Lower leg skin (tissue), 3 donors: ENCODE data around the gene HS6ST3.

Source experiments
- POLR2A ChIP-seq, 2 donors: fragments of 450-650 bp; IDR thresholded peaks; one replicate each; pipeline ENCODE4 v1.6.1; 2016 to 2017; ENCODE audit warnings: antibody characterized with exemption in 2 of 2, mild to moderate bottlenecking in 1 of 2, moderate library complexity in 1 of 2
- TF ChIP-seq, protein P1 (sequence below), 3 donors: fragments of 450-650 bp; IDR thresholded peaks; one replicate each; pipeline ENCODE4 v1.5.1; 2016; ENCODE audit warnings: antibody characterized with exemption in 3 of 3, mild to moderate bottlenecking in 3 of 3, moderate library complexity in 2 of 3

DNA sequence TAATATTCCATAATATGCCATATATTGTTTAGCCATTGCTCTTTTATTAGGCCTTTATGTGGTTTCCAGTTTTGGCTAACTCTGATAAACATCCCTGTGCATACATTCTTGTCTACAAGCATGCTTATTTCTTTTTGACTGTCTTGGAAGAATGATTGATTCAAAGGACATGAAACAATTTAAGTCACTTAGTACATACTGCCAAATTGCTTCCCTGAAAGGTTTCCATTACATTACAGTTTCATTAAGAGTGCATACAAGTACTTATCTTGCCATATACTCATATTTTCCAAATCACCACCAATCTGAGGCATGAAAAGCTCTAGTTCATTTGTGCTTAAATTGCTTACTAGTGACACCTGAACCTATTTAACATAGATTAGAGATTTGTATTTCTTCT is 790.5 kb downstream of the HS6ST3 start:
- TF ChIP-seq, protein P1, sequence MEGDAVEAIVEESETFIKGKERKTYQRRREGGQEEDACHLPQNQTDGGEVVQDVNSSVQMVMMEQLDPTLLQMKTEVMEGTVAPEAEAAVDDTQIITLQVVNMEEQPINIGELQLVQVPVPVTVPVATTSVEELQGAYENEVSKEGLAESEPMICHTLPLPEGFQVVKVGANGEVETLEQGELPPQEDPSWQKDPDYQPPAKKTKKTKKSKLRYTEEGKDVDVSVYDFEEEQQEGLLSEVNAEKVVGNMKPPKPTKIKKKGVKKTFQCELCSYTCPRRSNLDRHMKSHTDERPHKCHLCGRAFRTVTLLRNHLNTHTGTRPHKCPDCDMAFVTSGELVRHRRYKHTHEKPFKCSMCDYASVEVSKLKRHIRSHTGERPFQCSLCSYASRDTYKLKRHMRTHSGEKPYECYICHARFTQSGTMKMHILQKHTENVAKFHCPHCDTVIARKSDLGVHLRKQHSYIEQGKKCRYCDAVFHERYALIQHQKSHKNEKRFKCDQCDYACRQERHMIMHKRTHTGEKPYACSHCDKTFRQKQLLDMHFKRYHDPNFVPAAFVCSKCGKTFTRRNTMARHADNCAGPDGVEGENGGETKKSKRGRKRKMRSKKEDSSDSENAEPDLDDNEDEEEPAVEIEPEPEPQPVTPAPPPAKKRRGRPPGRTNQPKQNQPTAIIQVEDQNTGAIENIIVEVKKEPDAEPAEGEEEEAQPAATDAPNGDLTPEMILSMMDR (IDR thresholded peaks at IDR 0.05) = no peak
- TF ChIP-seq POLR2A (IDR thresholded peaks at IDR 0.05) = no peak
